Ovary (tissue), 3 donors: ENCODE measurements around the gene SEMA3E.

Experiments
- CTCF ChIP-seq, 3 donors: fragments of 450-650 bp in 2 of 3; fragments of 200-600 bp in 1 of 3; IDR thresholded peaks; one replicate each; pipeline versions ENCODE4 v1.5.1 to v1.8.0; 2016 to 2022; ENCODE audit warnings: antibody characterized with exemption in 3 of 3, mild to moderate bottlenecking in 1 of 3
- POLR2A ChIP-seq: fragments of 450-650 bp; IDR thresholded peaks from one replicate; pipeline ENCODE4 v1.6.1; 2017; ENCODE audit warnings: antibody characterized with exemption, mild to moderate bottlenecking, moderate library complexity
- donor health status: DM: no; HTN: no; CAD: no.

- TF ChIP-seq CTCF (IDR thresholded peaks at IDR 0.05) (no peak), POLR2A (no peak)
Measured at GRCh38 chr7:83593921-83594475, 54.9 kb downstream of the SEMA3E start.
